H4 (cell line): Measurements from ENCODE around the gene PPP5C. TPM values are rescaled to one million over a fixed set of nuclear protein-coding genes. Genes with fewer than 3 reads are reported as not detected.
"Not testable (repeated sequence)": the region's sequence is repeated elsewhere in the genome, so short reads cannot be mapped to it uniquely, and the experiment has no call there.

Experiments used
- DNase-seq: peaks from one replicate; pipeline ENCODE4 v3.0.0-alpha.2; 2015; ENCODE audit warnings: low spot score
- total RNA-seq: library from RNA; depleted of rRNA; stranded (reverse); fragments of >200 nt; shearing (Covaris generic); gene quantifications from 2 replicates; pipeline ENCODE4 v1.2.3, GENCODE V29; 2014; rRNA removed

Gene PPP5C
- total RNA-seq, 1 experiment from 2014 or later = 59.1 TPM

DNA sequence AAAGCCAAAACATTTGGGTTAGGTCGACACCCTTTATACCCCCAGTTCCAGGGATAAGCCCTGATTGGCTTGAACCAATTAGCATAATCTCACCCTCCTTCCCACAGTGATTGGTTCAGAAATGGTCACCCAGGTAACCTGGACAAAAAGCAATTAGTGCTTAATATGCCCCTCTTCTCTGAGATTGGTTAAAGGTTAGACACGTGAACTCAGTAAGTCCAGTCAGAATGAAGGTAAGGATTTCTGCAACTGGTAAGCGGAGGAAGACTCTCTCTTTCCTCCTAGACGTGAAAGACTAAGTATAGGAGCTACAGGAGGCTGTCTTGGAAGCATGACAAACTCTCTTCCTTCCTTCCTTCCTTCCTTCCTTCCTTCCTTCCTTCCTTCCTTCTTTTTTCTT is 83.1 kb downstream of the PPP5C start:
- DNase-seq = no peak

- DNase-seq = no peak
These were observed 84.9 kb downstream of the PPP5C start for GRCh38 chr19:46431824-46432223.

- not testable (repeated sequence) for DNase-seq
These were observed 86.6 kb downstream of the PPP5C start for GRCh38 chr19:46433470-46433869.

GRCh38 chr19:46435009-46435408 is 88.1 kb downstream of the PPP5C start:
- DNase-seq = no peak

DNA sequence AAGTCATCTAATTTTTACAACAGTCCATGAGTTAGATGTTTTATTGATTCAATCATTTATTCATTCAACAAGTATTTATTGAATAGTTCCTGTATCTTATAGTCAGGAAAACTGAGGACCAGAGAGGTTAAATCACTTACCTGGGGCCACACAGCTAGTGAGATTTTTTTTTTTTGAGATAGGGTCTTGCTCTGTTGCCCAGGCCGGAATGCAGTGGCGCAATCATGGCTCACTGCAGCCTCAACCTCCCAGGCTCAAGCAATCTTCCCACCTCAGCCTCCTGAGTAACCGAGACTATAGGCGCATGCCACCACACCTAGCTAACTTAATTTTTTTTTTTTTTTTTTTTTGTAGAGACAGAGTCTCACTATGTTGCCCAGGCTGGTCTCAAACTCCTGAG is 88.8 kb downstream of the PPP5C start:
- not testable (repeated sequence) for DNase-seq

Other genes starting within 250 kb of the PPP5C start
- 3.3 TPM in 1 of 2 replicates, not detected in the other for gene IGFL3, start 222.4 kb upstream of the PPP5C start, total RNA-seq
- not detected in 2 replicates for gene IGFL2, start 198.8 kb upstream of the PPP5C start, total RNA-seq
- gene IGFL1, start 117.3 kb upstream of the PPP5C start, total RNA-seq = not detected in 2 replicates
- not detected in 2 replicates for gene HIF3A, start 50.0 kb upstream of the PPP5C start, total RNA-seq
- gene CCDC8, start 66.5 kb downstream of the PPP5C start, total RNA-seq = not detected in 2 replicates
- gene PNMA8C, start 81.8 kb downstream of the PPP5C start, total RNA-seq = not detected in 2 replicates
- not detected in 2 replicates for gene PNMA8A, start 124.5 kb downstream of the PPP5C start, total RNA-seq
- gene PNMA8B, start 148.8 kb downstream of the PPP5C start, total RNA-seq = not detected in 2 replicates